Renal cortex interstitium (tissue), 11 donors: ENCODE data around the gene ELOVL2. TPM values are rescaled to one million over a fixed set of nuclear protein-coding genes. Genes with fewer than 3 reads are reported as not detected.
"Not testable (repeated sequence)": the region's sequence is repeated elsewhere in the genome, so short reads cannot be mapped to it uniquely, and the experiment has no call there.

Experiments
- DNase-seq, 11 donors: peaks; one replicate each; pipeline ENCODE4 v3.0.0-alpha.2; 2013; ENCODE audit warnings: low read depth in 9 of 11, low spot score in 4 of 11; ENCODE audit errors: extremely low read depth in 1 of 11
- polyA plus RNA-seq, 3 donors: library from polyadenylated mRNA; unstranded; fragments of 120-200 nt; gene quantifications; one replicate each; pipeline ENCODE4 v1.2.1, GENCODE V29; 2013; ENCODE audit not compliant: insufficient read length in 3 of 3

Gene ELOVL2
- polyA plus RNA-seq, 3 donors, result 8.4 to 11.3 (median 10.7) TPM

DNA sequence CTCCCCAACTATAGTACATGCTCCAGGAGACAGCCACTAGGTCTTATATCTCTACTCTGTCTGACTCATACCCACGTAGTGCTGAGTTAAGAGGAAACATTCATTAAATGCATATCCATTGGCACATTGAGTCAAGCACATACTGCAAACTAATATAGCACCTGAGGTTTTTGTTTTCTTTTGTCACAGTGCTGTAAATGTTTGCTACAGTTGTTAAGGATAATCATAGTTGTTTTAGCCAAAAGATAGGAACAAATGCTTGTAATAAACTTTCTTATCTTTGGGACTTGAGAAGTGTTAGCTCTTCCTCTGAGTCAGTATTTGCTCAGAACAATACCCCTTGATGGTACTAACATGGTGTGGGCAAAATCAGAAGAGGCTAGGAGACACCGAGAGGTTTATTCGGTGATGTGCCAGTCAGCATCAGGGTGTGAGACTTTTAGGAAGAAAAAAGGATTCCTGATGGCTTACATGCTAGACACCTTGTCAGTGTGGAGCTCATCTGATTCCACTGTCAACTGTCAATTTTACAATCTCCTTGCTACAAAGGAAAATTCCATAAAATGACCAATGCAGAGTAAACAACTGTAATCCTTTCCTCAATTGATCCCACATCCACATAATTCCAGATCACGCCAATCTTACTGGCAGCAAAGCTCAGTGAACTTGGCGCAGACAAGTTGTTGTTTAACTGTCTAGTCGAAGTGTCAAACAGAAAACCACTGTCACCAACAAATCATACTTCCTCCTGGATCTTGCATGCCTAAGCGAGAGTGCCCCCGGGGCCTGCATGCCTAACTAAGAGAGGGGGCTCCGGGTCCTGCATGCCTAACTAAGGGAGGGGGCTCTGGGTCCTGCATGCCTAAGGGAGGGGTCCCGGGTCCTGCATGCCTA is 36.1 kb downstream of the ELOVL2 start:
- DNase-seq, result no peak

DNA sequence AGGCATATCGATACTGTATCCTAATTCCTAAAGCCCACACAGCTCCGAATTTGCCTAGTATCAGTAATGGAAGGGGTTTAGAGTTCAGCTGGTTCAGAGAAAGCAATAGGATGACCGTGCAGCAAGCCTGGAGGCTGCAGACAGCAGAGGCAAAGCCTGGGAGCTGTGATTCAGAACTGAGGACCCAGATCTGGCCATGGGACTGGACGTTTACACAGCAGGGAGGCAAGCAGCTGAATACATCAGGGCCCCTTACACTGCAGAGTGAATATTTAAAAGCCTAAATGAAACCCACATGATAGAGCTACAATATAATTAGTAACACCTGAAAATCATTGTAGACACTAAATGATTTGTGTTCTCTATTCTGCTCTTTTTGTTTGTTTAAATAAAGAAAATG is 38.0 kb downstream of the ELOVL2 start:
- DNase-seq, result no peak

DNA sequence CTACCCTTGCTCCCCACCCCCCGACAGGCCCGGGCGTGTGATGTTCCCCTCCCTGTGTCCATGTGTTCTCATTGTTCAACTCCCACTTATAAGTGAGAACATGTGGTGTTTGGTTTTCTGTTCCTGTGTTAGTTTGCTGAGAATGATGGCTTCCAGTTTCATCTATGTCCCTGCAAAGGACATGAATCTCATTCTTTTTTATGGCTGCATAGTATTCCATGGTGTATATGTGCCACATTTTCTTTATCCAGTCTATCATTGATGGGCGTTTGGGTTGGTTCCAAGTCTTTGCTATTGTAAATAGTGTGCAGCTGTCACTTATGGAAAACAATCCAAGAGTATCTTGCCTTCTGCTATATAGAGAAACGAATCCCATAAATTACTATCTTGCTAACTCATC is 40.8 kb downstream of the ELOVL2 start:
- not testable (repeated sequence) for DNase-seq

DNA sequence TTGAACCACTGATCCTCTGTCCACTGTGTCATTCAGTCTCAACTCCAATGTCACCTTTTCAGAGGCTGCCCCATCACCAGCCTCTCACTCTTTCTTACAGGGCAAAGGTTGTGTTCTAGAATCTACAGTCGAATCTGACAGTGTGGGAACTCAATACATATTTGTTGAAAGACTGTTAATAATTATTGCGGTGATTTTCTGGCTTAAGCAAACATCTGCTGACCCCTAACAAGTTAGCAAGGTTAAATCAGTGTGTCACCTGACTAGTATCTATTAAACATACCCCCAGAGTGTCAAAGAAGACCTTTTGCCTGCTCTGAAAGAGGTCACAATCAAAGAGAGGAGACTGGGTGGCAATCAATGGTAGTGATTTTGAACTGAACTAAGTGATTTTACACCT is 41.9 kb downstream of the ELOVL2 start:
- DNase-seq, result no peak

DNA sequence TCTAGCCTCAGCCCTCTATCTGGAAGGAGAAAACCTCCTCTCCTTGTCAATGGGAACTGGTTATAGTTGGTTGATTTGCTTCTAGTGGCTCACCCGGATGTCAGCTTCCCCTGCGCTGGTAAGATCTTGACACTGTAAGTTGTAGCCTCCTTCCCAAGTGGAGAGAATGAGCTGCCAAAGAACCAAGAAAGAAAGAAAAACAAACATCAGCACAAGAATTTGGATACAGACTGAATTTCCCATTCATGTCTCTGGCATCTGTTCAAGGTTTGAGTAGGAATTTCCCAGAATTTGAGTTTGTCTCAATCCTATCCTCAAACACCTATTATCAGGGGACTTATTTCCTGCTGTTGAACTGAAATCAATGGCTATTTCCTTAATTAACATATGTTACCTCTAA is 44.1 kb downstream of the ELOVL2 start:
- peak in 1 of 11 donors; percentile 4 for DNase-seq

DNA sequence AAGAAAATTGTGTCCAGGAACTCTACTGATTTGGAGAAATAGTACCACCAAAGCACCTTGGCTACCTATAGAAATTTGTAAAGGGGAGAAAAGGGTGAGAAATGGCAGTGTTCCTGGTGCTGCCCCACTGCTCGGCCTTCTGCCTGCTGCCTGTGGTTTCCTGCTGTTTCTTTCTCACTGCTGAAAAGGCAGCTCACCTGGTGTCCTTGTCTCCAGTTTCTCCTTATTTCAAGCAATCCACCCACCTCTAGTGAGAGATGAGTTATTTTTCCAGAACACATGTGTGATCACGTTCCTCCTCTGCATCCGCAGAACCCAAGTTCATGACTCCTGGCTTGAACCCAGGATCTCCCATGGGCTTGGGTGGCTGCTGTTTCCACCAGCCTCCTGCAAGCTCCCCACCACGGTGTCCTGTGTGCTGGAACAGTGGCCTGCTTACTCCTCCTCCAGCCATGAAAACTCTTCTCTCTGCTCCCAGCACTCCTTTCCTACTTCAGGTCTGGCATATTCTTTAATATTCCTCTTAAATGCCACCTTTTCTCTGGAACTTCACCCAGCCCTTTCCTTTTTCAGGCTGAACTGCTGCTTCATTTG is 48.9 kb downstream of the ELOVL2 start:
- DNase-seq, result no peak

DNA sequence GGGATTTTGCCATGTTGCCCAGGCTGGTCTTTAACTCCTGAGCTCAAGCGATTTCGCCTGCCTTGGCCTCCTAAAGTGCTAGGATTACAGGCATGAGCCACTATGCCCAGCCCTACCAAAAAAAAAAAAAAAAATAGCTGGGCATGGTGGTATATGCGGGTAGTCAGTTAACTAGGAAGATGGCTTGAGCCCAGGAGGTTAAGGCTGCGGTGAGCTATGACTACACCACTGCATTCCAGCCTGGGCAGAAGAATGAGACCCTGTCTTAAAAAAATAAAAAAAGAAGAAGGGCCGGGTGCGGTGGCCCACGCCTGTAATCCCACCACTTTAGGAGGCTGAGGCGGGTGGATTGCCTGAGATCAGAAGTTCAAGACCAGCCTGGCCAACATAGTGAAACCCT is 50.2 kb downstream of the ELOVL2 start:
- DNase-seq, result no peak

DNA sequence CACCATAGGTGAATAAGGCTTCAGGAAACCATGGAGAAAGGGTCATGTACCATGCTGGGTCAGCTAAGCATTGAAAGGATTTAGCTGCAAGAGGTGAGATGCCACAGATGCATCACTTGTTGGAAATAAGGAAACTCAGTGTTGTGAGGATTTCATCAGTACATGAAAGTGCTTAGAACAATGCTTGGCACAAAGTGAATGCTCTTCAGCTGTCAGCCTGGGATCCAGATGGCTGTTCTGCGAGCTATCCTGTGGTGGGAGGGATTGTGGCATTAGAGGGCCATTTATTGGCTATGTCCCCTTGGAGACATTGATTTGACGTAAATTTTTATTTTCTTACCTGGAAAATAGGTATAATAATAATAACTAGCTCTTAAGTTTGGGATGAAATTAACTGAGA is 53.0 kb downstream of the ELOVL2 start:
- DNase-seq, result no peak

DNA sequence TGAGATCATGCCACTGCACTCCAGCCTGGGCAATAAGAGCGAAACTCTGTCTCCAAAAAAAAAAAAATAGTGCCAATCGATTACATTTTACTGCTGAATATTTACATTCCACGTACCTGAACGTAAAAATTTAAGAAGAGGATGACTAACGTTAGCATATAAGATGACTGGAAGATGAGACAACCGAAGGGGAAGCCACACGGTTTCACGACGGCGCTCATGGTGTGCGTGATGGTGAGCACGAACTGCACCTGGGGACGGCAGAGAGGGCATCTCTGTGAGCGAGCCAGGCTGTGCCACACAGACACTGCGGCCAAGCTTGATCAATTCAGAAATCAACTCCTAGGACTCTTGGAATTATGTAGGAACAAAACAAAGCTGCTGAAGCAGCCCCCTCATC is 54.5 kb downstream of the ELOVL2 start:
- DNase-seq, result no peak

DNA sequence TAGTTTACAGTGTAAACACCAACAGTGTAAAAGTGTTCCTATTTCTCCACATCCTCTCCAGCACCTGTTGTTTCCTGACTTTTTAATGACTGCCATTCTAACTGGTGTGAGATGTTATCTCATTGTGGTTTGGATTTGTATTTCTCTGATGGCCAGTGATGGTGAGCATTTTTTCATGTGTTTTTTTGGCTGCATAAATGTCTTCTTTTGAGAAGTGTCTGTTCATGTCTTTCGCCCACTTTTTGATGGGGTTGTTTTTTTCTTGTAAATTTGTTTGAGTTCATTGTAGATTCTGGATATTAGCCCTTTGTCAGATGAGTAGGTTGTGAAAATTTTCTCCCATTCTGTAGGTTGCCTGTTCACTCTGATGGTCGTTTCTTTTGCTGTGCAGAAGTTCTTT is 59.1 kb downstream of the ELOVL2 start:
- not testable (repeated sequence) for DNase-seq

DNA sequence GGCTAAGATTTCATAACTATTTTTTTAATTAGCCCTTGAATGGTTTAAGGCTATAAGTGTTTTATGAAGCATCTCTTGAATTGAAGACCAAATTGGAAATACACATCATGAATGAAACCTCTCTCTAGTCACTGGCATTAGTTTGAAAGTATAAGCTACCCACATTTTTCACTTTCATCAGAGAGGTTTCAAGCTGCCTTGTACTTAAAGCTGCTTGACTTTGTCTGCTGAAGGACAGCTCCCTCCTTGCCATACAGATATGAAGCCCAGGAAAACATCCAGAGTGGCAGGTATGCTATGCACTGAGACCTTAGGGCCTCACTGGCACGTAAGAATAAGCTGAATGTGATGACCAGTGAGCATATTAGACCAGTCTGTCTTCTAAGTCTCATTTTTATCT is 62.7 kb downstream of the ELOVL2 start:
- no peak for DNase-seq

DNA sequence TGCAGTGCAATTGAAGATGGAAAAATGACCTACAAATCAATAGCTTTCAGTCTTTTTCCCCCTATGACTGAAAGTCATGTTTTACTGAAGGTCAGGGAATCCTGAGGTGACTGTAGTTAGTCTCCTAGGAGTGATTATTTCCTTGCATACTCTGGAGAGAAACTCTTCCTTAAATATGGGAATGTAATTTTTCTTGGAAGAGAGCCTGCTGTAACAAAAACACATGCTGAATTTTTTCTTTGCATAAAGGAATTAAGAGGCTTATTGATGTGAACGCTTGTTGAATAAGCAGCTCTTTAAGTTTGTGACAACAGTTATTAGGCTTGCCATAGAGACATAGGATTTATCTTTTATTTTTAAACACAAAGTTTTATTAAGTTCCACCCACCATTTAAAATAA is 64.5 kb downstream of the ELOVL2 start:
- DNase-seq, result no peak

DNA sequence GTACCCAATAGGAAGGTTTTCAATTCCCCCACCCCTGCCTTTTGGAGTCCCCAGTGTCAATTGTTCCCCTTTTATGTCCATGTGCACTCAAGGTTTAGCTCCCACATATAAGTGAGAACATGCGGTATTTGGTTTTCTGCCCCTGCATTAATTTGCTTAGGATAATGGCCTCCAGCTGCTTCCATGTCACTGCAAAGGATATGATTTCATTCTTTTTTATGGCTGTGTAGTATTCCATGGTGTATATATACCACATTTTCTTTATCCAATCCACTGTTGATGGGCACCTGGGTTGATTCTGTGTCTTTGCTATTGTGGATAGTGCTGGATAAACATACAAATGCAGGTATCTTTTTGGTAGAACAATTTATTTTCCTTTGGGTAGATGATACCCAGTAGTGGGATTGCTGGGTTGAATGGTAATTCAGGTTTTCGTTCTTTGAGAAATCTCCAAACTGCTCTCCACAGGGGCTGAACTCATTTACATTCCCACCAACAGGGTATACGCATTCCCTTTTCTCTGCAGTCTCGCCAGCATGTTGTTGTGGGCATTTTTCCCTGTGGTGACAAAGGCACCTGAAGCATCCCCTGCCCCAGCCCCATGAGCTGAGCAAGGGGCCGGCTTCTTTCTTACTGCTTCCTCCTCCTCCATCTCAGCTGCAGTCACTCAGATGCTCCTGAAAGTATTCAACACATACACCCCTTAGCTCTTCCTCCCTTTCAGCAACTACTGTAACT is 66.7 kb downstream of the ELOVL2 start:
- no peak for DNase-seq

DNA sequence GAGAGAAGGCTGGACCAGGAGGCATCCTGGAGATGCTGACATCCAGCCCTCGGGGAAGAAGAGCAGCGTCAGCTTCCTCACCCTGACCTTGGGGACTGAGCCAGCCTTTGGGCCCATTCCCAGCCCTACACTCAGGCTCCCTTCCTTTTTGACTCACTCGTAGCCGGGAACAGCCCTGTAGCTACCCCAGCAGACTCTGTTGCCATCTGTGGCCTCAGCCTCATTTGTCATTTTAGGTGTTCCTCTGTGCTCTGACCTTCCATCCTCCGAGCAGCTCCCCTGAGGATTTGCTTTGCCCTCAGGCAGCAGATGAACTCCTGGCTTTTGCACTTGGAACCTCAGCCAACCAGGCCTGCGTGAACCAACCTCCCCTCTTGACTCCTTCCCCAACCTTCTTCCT is 67.5 kb downstream of the ELOVL2 start:
- DNase-seq, result no peak

DNA sequence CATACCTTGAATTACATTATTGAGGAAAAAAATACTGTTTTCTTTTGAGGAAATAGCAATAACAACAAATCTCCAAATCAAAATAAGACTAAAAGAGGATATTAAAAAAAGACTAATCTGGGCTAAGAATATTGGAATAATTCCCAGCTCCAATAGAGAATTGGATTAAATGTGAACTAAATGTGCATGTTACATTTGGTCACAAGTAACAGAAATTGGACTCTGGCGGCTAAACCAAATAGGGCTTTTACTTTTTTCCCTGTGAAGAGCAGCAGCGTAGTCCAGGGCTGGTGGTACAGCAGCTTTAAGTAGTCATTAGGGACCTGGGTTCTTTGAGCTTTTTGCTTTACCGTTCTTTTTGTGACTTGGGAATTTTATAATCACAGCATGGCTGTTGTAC is 71.9 kb downstream of the ELOVL2 start:
- no peak for DNase-seq

DNA sequence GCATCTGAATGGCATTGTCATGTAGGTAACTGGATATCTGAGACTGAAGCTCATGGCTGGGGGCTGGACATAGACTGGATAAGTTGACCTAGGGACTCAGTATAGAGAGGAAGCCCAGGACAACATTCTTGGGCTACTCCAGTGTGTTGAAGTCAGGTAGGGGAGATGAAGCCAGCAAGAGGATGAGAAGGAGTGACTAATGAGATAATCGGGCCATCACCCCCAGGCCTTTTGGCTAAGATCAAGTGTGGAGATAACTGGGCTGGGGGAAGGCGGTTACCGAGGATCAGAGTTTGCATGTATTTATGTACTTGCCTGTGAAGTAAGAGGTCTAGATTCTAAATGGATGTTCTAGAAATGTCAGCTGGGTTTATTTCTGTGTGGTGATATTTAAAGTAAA is 73.4 kb downstream of the ELOVL2 start:
- no peak for DNase-seq

DNA sequence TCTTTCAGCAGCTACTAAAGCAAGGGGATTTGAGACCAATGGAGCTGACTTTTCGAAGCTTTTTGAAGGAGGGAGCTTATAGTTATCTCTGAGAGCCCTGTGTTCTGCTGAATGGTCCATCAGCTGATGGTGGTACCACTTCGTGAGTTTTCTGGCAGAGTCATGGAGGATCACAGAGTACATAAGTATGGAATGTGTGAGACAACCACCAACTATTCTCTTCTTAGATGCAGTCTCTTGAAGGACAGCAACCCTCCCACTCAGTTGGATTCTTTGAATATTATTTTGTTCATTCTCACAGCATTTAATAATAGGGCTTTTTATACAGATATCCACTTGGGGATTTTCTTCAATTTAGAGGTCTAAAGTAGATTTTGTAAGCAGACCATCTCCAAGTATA is 75.3 kb downstream of the ELOVL2 start:
- no peak for DNase-seq

DNA sequence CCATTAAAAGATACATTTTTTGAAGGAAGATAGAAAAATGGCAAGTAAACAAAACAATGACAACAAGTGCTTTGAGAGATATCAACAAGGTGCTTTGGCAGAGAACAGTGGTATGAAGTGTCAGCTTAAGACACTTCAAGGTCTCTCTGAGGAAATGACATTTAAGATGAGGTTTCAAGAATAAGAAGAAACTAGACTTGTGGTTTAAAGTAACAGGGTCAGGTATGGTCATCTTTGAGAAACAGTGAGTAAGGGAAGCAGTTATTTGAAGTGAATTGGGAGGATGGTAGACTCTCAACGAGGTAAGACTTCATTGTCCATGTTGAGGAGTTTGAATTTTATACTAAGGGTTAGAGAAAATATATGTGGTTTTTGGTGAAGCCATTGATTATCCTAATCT is 79.4 kb downstream of the ELOVL2 start:
- no peak for DNase-seq

DNA sequence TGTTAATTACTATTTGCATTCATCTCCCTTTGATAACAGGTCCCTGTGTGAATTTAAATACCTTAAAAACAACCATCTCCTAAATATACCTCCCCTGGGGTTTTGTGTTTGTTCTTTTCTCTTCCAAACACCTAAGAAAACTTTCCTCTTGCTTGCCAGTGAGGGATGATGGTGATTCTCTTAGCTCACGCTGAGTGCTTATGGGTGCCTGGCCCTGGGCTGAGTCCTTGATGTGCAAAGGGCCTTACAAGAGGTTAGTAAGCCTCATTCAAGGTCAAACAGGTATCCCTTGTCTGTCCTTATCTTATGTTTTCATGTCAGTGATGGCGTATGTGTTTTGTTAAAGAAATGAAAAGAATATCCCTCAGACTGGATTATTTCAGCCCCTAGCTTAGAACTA is 81.0 kb downstream of the ELOVL2 start:
- no peak for DNase-seq

DNA sequence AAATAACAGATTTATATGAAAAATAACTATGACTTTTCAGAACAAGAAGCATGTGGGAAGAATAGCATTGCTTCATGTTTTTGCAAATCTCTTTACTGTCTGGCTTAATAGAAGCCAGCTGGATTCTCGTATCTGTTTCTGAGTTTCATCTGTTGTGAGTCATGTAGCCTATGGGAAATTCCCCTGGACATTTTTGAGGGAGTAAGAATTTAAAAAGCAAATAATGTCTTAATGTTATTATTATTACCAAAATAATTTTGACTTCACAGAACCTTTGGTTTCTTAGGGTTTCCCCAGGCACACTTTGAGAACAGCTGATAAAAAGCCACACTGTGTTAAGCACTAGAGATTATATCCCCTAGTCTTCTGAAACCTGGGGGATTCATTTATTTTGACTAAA is 81.4 kb downstream of the ELOVL2 start:
- peak in 6 of 11 donors; percentile 1 to 17 (median 12) for DNase-seq
